Measurements from ENCODE around the gene MAP1LC3C. TPM values are rescaled to one million over a fixed set of nuclear protein-coding genes. Genes with fewer than 3 reads are reported as not detected.

Gene MAP1LC3C
- total RNA-seq, 2 experiments from 2014 or later, result not detected

Other genes with a start within 250 kb of the MAP1LC3C start
- 60.3 and 67.7 TPM in 2 replicates for gene EXO1, start 150.9 kb downstream of the MAP1LC3C start, total RNA-seq (2014; rRNA removed; shearing (Covaris generic))
- 66.3 and 78.0 TPM in 2 replicates for gene EXO1, start 150.9 kb downstream of the MAP1LC3C start, total RNA-seq (2022)
- gene BECN2, start 41.3 kb downstream of the MAP1LC3C start, total RNA-seq (2014; rRNA removed; shearing (Covaris generic)), result not detected in 2 replicates
- not detected in 2 replicates for gene BECN2, start 41.3 kb downstream of the MAP1LC3C start, total RNA-seq (2022)

All from OCI-LY7 (cell line).